Measurements from ENCODE around the gene ADD1. TPM values are rescaled to one million over a fixed set of nuclear protein-coding genes. Genes with fewer than 3 reads are reported as not detected.
"Not testable (repeated sequence)": the region's sequence is repeated elsewhere in the genome, so short reads cannot be mapped to it uniquely, and the experiment has no call there.

Gene ADD1
- total RNA-seq, 2 donors from 2014 or later = 281 to 282 TPM

- H3K4me1 Mint-ChIP-seq (ENCODE audit: low read depth) = peaks cover 43% of the 10 kb centered on the region
- peak overlapping the region; percentile 98 for H3K27ac Mint-ChIP-seq
- DNase-seq (no peak), ATAC-seq (replicated peaks in 1 of 2) (no peak)
- no peaks in the 10 kb centered on the region for H3K9me3 Mint-ChIP-seq
- peaks cover 10 to 19% of the 10 kb centered on the region in 2 donors for H3K36me3 Mint-ChIP-seq (ENCODE audit: insufficient read depth in 2 of 2)
- no peaks in the 10 kb centered on the region for H3K27me3 Mint-ChIP-seq (ENCODE audit: low read depth)
- H3K4me3 Mint-ChIP-seq = peak overlapping the region; percentile 94 to 96
Measured at GRCh38 chr4:2933566-2934076, 90.0 kb downstream of the ADD1 start.

- ATAC-seq (replicated peaks in 1 of 2) (no peak), DNase-seq (peak; percentile 58 to 59)
- no peaks in the 10 kb centered on the region for H3K27me3 Mint-ChIP-seq (ENCODE audit: low read depth)
- H3K36me3 Mint-ChIP-seq (ENCODE audit: insufficient read depth in 2 of 2) = peaks cover 15 to 22% of the 10 kb centered on the region in 2 donors
- H3K4me1 Mint-ChIP-seq (ENCODE audit: low read depth) = peaks cover 50% of the 10 kb centered on the region
- no peaks in the 10 kb centered on the region for H3K9me3 Mint-ChIP-seq
- H3K27ac Mint-ChIP-seq = peak overlapping the region; percentile 38
- H3K4me3 Mint-ChIP-seq = peak overlapping the region; percentile 94 to 96
Measured at GRCh38 chr4:2934077-2934812, 90.6 kb downstream of the ADD1 start.

- DNase-seq (peak; percentile 98 to 99), ATAC-seq (replicated peaks in 1 of 2) (peak; percentile 50 to 63)
- no peaks in the 10 kb centered on the region for H3K27me3 Mint-ChIP-seq (ENCODE audit: low read depth)
- H3K36me3 Mint-ChIP-seq (ENCODE audit: insufficient read depth in 2 of 2) = peaks cover 19 to 27% of the 10 kb centered on the region in 2 donors
- peak overlapping the region; percentile 71 to 89 for H3K4me3 Mint-ChIP-seq
- no peaks in the 10 kb centered on the region for H3K9me3 Mint-ChIP-seq
- H3K27ac Mint-ChIP-seq = peak overlapping the region; percentile 79
- peaks cover 55% of the 10 kb centered on the region for H3K4me1 Mint-ChIP-seq (ENCODE audit: low read depth)
Measured at GRCh38 chr4:2934813-2935761, 91.4 kb downstream of the ADD1 start.

- Mint-ChIP-seq H3K9me3 (no peaks in the 10 kb centered on the region), H3K27me3 (ENCODE audit: low read depth) (no peaks in the 10 kb centered on the region), H3K4me1 (ENCODE audit: low read depth) (peaks cover 55% of the 10 kb centered on the region), H3K27ac (peak overlapping the region; percentile 79), H3K36me3 (ENCODE audit: insufficient read depth in 2 of 2) (peaks cover 23 to 30% of the 10 kb centered on the region in 2 donors), H3K4me3 (peak overlapping the region; percentile 71 to 89)
- DNase-seq (peak; percentile 87 to 90), ATAC-seq (replicated peaks in 1 of 2) (peak; percentile 67 to 71)
Measured at GRCh38 chr4:2935762-2936743, 92.4 kb downstream of the ADD1 start.

- H3K27ac Mint-ChIP-seq = peak overlapping the region; percentile 79
- no peaks in the 10 kb centered on the region for H3K27me3 Mint-ChIP-seq (ENCODE audit: low read depth)
- H3K4me1 Mint-ChIP-seq (ENCODE audit: low read depth) = peaks cover 56% of the 10 kb centered on the region
- H3K9me3 Mint-ChIP-seq = no peaks in the 10 kb centered on the region
- H3K36me3 Mint-ChIP-seq (ENCODE audit: insufficient read depth in 2 of 2) = peaks cover 22 to 31% of the 10 kb centered on the region in 2 donors
- peak; percentile 49 to 59 for ATAC-seq (replicated peaks in 1 of 2)
- peak overlapping the region; percentile 71 to 89 for H3K4me3 Mint-ChIP-seq
- DNase-seq = peak; percentile 79
Measured at GRCh38 chr4:2936773-2937145, 93.1 kb downstream of the ADD1 start.

GRCh38 chr4:2937146-2937857, 93.7 kb downstream of the ADD1 start:
- peaks cover 24 to 33% of the 10 kb centered on the region in 2 donors for H3K36me3 Mint-ChIP-seq (ENCODE audit: insufficient read depth in 2 of 2)
- H3K27ac Mint-ChIP-seq = peak overlapping the region; percentile 79
- no peaks in the 10 kb centered on the region for H3K9me3 Mint-ChIP-seq
- ATAC-seq (replicated peaks in 1 of 2) (no peak), DNase-seq (peak in 1 of 2 donors; percentile 54)
- H3K27me3 Mint-ChIP-seq (ENCODE audit: low read depth) = no peaks in the 10 kb centered on the region
- H3K4me3 Mint-ChIP-seq = peak overlapping the region; percentile 71 to 89
- peaks cover 53% of the 10 kb centered on the region for H3K4me1 Mint-ChIP-seq (ENCODE audit: low read depth)

- Mint-ChIP-seq H3K27me3 (ENCODE audit: low read depth) (no peaks in the 10 kb centered on the region), H3K4me1 (ENCODE audit: low read depth) (peaks cover 52% of the 10 kb centered on the region), H3K4me3 (peak overlapping the region in 1 of 2 donors; percentile 71), H3K36me3 (ENCODE audit: insufficient read depth in 2 of 2) (peaks cover 23 to 35% of the 10 kb centered on the region in 2 donors), H3K9me3 (no peaks in the 10 kb centered on the region), H3K27ac (no peak overlapping the region)
- ATAC-seq (replicated peaks in 1 of 2) (no peak), DNase-seq (no peak)
Measured at GRCh38 chr4:2937986-2938385, 94.3 kb downstream of the ADD1 start.

- not testable (repeated sequence) for H3K9me3 Mint-ChIP-seq; H3K4me3 Mint-ChIP-seq; ATAC-seq (replicated peaks in 1 of 2); H3K27me3 Mint-ChIP-seq (ENCODE audit: low read depth); DNase-seq
- Mint-ChIP-seq H3K27ac (peak overlapping the region; percentile 92), H3K36me3 (ENCODE audit: insufficient read depth in 2 of 2) (peaks cover 20 to 33% of the 10 kb centered on the region in 2 donors), H3K4me1 (ENCODE audit: low read depth) (peaks cover 48% of the 10 kb centered on the region)
Measured at GRCh38 chr4:2938411-2938810, 94.8 kb downstream of the ADD1 start.

- ATAC-seq (replicated peaks in 1 of 2) = no peak
- Mint-ChIP-seq H3K4me3 (peak overlapping the region; percentile 35 to 42), H3K27me3 (ENCODE audit: low read depth) (no peaks in the 10 kb centered on the region), H3K9me3 (no peaks in the 10 kb centered on the region), H3K27ac (peak overlapping the region; percentile 92), H3K4me1 (ENCODE audit: low read depth) (peaks cover 48% of the 10 kb centered on the region), H3K36me3 (ENCODE audit: insufficient read depth in 2 of 2) (peaks cover 21 to 33% of the 10 kb centered on the region in 2 donors)
- no peak for DNase-seq
Measured at GRCh38 chr4:2938906-2939305, 95.3 kb downstream of the ADD1 start.

- H3K36me3 Mint-ChIP-seq (ENCODE audit: insufficient read depth in 2 of 2) = peaks cover 24 to 34% of the 10 kb centered on the region in 2 donors
- H3K27me3 Mint-ChIP-seq (ENCODE audit: low read depth) = no peaks in the 10 kb centered on the region
- H3K27ac Mint-ChIP-seq = peak overlapping the region; percentile 92
- peaks cover 55% of the 10 kb centered on the region for H3K4me1 Mint-ChIP-seq (ENCODE audit: low read depth)
- H3K9me3 Mint-ChIP-seq = no peaks in the 10 kb centered on the region
- ATAC-seq (replicated peaks in 1 of 2) = no peak
- peak overlapping the region; percentile 35 to 42 for H3K4me3 Mint-ChIP-seq
- peak; percentile 38 to 43 for DNase-seq
Measured at GRCh38 chr4:2939383-2940243, 96.0 kb downstream of the ADD1 start.

Data from activated T-cell treated with anti-CD3 and anti-CD28 coated beads, Interleukin-2, amount 50 U/mL, for 72 hours (primary cell).